ENCODE data around the gene HDGFL1.

The HDGFL1 gene

GRCh38 chr6:22612236-22612635 is 42.9 kb downstream of the HDGFL1 start:
- no peak for TF ChIP-seq CTCF (IDR thresholded peaks at IDR 0.05)

- TF ChIP-seq CTCF (IDR thresholded peaks at IDR 0.05): no peak
These were observed 43.7 kb downstream of the HDGFL1 start for GRCh38 chr6:22613051-22613450.

GRCh38 chr6:22613695-22614094 is 44.3 kb downstream of the HDGFL1 start:
- TF ChIP-seq CTCF (IDR thresholded peaks at IDR 0.05): no peak

- TF ChIP-seq CTCF (IDR thresholded peaks at IDR 0.05): no peak
These were observed 45.2 kb downstream of the HDGFL1 start for GRCh38 chr6:22614547-22614946.

GRCh38 chr6:22621028-22621427 is 51.7 kb downstream of the HDGFL1 start:
- no peak for TF ChIP-seq CTCF (IDR thresholded peaks at IDR 0.05)
